Measurements from ENCODE around the gene C1orf232.
A peak's percentile ranks its signal among the peaks of the same experiment; 100 is the strongest.

Gene C1orf232

DNA sequence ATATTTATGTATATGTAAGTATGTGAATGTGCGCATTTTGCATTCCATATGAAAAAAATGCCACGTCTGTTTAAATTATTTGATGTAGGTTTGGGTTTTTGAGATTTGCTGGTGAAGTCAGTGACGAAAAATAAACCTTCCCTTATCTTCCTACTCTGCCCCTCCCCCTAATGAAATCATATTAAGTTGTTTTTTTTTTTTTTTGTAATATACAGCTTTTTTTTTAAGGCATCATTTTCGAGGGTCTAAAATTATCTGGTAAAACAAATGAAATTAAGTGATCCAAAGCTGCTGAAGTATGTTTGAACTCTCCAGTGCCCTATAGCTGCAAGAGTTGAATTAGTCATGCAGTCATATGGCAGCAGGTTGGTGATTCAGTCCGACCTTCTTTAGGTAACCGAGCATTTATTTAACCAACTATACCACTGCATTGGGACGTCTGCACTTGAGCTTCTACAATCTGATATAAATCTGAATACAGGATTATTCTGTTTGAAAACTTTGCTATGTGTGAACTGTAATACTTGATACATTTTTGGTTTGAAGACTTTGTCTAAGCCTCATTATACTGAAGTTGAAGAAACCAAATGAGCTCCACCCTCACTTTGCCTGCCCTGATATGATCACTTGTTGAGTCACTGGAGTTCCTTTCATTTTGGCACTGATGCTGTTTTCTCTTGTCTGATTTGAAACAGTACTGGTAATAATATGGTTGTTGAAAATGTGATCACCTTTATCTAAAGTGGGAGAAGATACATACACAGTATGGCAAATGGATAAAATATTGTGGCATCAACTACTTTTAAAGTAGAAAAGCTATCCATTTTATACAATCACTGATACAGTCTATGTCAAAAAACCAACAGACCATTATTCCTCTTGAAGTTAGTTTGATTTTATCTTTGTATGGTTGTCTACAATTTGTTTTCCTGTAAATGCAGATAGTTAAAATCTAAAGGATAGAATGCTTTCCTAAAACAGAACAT lies 45.5 kb downstream of the C1orf232 start:
- TF ChIP-seq, protein P1, sequence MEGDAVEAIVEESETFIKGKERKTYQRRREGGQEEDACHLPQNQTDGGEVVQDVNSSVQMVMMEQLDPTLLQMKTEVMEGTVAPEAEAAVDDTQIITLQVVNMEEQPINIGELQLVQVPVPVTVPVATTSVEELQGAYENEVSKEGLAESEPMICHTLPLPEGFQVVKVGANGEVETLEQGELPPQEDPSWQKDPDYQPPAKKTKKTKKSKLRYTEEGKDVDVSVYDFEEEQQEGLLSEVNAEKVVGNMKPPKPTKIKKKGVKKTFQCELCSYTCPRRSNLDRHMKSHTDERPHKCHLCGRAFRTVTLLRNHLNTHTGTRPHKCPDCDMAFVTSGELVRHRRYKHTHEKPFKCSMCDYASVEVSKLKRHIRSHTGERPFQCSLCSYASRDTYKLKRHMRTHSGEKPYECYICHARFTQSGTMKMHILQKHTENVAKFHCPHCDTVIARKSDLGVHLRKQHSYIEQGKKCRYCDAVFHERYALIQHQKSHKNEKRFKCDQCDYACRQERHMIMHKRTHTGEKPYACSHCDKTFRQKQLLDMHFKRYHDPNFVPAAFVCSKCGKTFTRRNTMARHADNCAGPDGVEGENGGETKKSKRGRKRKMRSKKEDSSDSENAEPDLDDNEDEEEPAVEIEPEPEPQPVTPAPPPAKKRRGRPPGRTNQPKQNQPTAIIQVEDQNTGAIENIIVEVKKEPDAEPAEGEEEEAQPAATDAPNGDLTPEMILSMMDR (IDR thresholded peaks at IDR 0.05; ENCODE audit: low read depth, low read length, missing control alignments) = no peak
- Histone ChIP-seq H3K4me3 (ENCODE audit: low read depth, low read length) (no peak overlapping the region), H3K36me3 (replicated peaks) (peaks cover 3% of the 10 kb centered on the region), H3K27ac (peak overlapping the region; percentile 38), H3K27me3 (replicated peaks) (no peaks in the 10 kb centered on the region)
- peak; percentile 70 for DNase-seq
- in situ Hi-C loops (cut with HindIII; ENCODE audit: low pct_ligation_motif_present, low sequenced_read_pairs) = no loop called here

DNA sequence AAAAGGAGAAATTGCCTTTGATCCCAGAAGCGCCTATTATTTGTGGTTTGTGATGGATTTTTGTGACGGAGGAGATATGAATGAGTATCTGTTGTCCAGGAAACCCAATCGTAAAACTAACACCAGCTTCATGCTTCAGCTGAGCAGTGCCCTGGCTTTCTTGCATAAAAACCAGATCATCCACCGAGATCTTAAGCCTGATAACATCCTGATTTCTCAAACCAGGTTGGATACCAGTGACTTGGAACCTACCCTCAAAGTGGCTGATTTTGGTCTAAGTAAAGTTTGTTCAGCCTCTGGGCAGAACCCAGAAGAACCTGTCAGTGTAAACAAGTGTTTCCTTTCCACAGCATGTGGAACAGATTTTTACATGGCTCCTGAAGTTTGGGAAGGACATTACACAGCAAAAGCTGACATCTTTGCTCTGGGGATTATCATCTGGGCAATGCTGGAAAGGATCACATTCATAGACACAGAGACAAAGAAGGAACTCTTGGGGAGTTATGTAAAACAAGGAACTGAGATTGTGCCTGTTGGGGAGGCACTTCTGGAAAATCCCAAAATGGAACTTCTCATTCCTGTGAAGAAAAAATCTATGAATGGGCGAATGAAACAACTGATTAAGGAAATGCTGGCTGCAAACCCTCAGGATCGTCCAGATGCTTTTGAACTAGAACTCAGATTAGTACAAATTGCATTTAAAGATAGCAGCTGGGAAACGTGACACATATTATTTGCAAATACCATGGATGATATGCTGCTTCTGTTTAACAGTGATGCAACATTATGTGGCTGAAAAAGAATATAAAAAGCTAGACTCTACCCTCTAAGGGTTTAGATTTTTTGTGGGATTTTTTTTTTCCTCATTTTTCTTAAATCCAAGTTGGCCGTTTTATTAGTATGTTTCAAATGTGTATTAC lies 46.6 kb downstream of the C1orf232 start:
- H3K36me3 ChIP-seq (replicated peaks) = peaks cover 3% of the 10 kb centered on the region
- H3K27me3 ChIP-seq (replicated peaks) = no peaks in the 10 kb centered on the region
- TF ChIP-seq, protein P1 (IDR thresholded peaks at IDR 0.05; ENCODE audit: low read depth, low read length, missing control alignments) = no peak
- H3K4me3 ChIP-seq (ENCODE audit: low read depth, low read length) = no peak overlapping the region
- in situ Hi-C loops (cut with HindIII; ENCODE audit: low pct_ligation_motif_present, low sequenced_read_pairs) = no loop called here
- DNase-seq = no peak
- H3K27ac ChIP-seq = no peak overlapping the region

DNA sequence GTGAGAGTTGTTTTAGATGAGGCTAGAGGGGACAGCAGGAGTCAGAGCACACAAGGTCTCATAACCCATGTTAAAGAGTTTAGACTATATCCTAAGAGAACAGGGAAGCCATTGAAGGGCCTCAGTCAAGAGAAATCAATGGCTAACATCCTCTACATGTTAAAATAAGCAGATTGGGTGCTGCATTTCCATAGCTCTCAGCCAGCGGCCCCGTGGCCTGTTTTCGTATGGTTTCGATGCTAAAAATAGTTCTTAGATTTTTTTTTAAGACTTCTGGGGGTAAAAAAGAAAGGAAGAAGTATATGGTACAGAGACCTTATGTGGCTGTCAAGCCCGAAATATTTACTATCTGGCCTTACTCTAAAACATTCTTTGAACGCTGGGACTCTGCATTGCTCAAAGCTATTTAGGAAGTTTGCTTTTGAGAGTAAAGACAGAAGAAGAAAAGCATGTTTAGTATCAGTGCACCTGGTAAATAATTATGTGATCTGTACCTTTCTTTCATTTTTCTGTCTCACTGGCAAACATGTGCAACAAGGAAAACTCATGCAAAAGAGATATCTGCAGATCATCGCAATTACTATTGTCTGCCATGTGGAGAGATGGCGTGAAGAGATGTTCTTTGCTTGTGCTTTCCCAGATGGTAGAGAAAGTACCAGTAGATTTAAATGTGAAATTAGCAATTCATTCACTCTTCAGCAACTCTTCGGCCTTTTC lies 48.7 kb downstream of the C1orf232 start:
- no peak overlapping the region for H3K4me3 ChIP-seq (ENCODE audit: low read depth, low read length)
- in situ Hi-C loops (cut with HindIII; ENCODE audit: low pct_ligation_motif_present, low sequenced_read_pairs) = no loop called here
- TF ChIP-seq, protein P1 (IDR thresholded peaks at IDR 0.05; ENCODE audit: low read depth, low read length, missing control alignments) = no peak

DNA sequence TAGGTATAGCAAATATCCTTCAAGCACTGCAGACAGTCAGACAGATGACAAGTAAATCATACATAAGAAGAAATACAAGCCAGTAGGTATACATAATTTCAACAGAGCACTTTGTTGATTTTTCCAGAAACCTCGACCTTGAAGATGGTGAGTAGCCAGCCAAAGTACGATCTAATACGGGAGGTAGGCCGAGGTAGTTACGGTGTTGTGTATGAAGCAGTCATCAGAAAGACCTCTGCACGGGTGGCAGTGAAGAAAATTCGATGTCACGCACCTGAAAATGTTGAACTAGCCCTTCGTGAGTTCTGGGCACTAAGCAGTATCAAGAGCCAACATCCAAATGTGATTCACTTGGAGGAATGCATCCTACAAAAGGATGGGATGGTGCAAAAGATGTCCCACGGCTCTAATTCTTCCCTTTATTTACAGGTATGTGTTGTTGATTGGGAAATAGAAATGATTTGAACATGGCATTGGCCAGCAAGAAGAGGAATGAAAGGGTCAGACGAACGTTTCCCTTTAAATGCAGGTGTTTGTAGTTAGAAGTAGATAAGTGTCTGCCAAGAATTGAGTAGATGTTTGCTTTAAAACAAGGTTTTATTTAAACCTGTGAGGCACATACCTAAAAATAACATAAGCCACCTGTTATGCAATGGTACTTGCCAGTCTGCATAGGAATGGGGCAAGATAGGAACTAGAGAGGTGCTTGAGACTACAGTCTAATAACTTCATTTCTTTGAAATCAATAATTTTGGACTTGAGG lies 54.4 kb downstream of the C1orf232 start:
- H3K4me3 ChIP-seq (ENCODE audit: low read depth, low read length) = no peak overlapping the region
- in situ Hi-C loops (cut with HindIII; ENCODE audit: low pct_ligation_motif_present, low sequenced_read_pairs) = no loop called here
- no peak overlapping the region for H3K27ac ChIP-seq
- H3K36me3 ChIP-seq (replicated peaks) = no peaks in the 10 kb centered on the region
- no peak for DNase-seq
- no peaks in the 10 kb centered on the region for H3K27me3 ChIP-seq (replicated peaks)
- TF ChIP-seq, protein P1 (IDR thresholded peaks at IDR 0.05; ENCODE audit: low read depth, low read length, missing control alignments) = no peak

More for the DNA sequence above, 48.7 kb downstream of the C1orf232 start:
- no peaks in the 10 kb centered on the region for H3K27me3 ChIP-seq (replicated peaks)
- peaks cover 3% of the 10 kb centered on the region for H3K36me3 ChIP-seq (replicated peaks)
- H3K27ac ChIP-seq = no peak overlapping the region
- DNase-seq = no peak
